ENCODE data around the gene SMS.

DNA sequence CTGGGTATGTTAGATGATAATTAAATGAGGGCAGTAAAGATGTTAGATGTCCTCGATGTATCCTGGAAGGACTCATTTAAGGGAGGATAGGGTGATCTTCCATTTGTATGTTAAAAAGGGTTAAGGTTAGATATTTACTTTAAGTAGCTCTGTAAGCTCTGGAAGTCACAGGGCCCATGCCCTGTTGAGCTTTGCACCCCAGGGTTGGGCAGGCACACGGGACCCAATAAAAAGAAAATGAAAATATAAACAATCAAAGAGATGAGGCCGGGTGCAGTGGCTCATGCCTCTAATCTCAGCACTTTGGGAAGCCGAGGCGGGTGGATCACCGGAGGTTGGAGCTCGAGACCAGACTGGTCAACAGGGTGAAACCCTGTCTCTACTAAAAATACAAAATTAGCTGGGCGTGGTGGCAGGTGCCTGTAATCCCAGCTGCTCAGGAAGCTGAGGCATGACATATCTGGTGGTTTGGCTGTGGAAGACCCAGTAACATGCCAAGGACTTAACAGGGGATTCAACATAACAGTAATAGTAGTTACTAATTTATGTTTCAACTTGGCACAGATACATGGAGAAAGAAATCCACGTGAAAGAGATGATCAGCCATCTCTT lies 74.7 kb downstream of the SMS start:
- TF ChIP-seq CTCF (optimal IDR thresholded peaks at IDR 0.05 in 1 of 3, IDR thresholded peaks at IDR 0.05 in 1 of 3, conservative IDR thresholded peaks at IDR 0.05 in 1 of 3; ENCODE audit: extremely low read depth in 1 of 3, insufficient read depth in 2 of 3, low read length in 3 of 3) (no peak), EZH2 (IDR thresholded peaks at IDR 0.05; ENCODE audit: low read length) (no peak)
